HT-29 (cell line): ENCODE measurements around the gene REL. TPM values are rescaled to one million over a fixed set of nuclear protein-coding genes. Genes with fewer than 3 reads are reported as not detected.

Experiments used
- DNase-seq: peaks from one replicate; pipeline ENCODE4 v3.0.0-alpha.2; 2015; ENCODE audit warnings: low spot score
- small RNA-seq: library from RNA; depleted of rRNA; stranded (forward); fragments of <200 nt; gene quantifications from one replicate; pipeline ENCODE3, GENCODE V24; 2014
- total RNA-seq: library from RNA; depleted of rRNA; stranded (reverse); fragments of >200 nt; shearing (Covaris generic); gene quantifications from 2 replicates; pipeline ENCODE4 v1.2.3, GENCODE V29; 2014; rRNA removed

REL gene
- total RNA-seq, 1 experiment from 2014 or later: 6.5 TPM

GRCh38 chr2:60964651-60965498 lies 83.5 kb downstream of the REL start:
- DNase-seq: no peak

- DNase-seq: no peak
Measured at GRCh38 chr2:60965499-60965785, 84.1 kb downstream of the REL start.

GRCh38 chr2:60966507-60967405 lies 85.4 kb downstream of the REL start:
- DNase-seq: no peak

GRCh38 chr2:60972889-60973656 lies 91.7 kb downstream of the REL start:
- no peak for DNase-seq

GRCh38 chr2:60973705-60974104 lies 92.3 kb downstream of the REL start:
- no peak for DNase-seq

- no peak for DNase-seq
Measured at GRCh38 chr2:60974652-60975051, 93.3 kb downstream of the REL start.

Small RNA genes lying within 50 kb of the gene (small RNA-seq; reads per million reads assigned to genes)
- gene RN7SL632P: not detected
- not detected for gene RNU4-51P

Other genes with a start within 250 kb of the REL start
- 3.2 and 6.2 TPM in 2 replicates for gene PAPOLG, start 125.3 kb upstream of the REL start, total RNA-seq
- gene PEX13, start 136.1 kb downstream of the REL start, total RNA-seq: 19.8 and 22.5 TPM in 2 replicates
- gene PUS10, start 136.7 kb downstream of the REL start, total RNA-seq: 1.3 and 2.2 TPM in 2 replicates
- gene SANBR, start 184.3 kb downstream of the REL start, total RNA-seq: 3.3 and 8.9 TPM in 2 replicates